Transverse colon (tissue), 4 donors: ENCODE data around the gene PBX1.

Source experiments
- CTCF ChIP-seq, 5 experiments: fragments of 200-600 bp in 3 of 5; fragments of 450-650 bp in 2 of 5; sonication (generic) in 3 of 5; IDR thresholded peaks; 1 replicate in 2 of 5; 2 replicates in 3 of 5; pipeline ENCODE4 v1.5.1; 2016 to 2017; ENCODE audit warnings: antibody characterized with exemption in 5 of 5, inconsistent platforms in 3 of 5, mild to moderate bottlenecking in 2 of 5, moderate library complexity in 1 of 5
- POLR2A ChIP-seq: fragments of 450-650 bp; IDR thresholded peaks from one replicate; pipeline ENCODE4 v1.6.1; 2016; ENCODE audit warnings: antibody characterized with exemption, mild to moderate bottlenecking, moderate library complexity
- POLR2AphosphoS5 ChIP-seq, 3 donors: sonication (generic); formaldehyde crosslinking; IDR thresholded peaks; one replicate each; pipeline ENCODE4 v1.6.1; 2016; ENCODE audit warnings: antibody characterized with exemption in 3 of 3

DNA sequence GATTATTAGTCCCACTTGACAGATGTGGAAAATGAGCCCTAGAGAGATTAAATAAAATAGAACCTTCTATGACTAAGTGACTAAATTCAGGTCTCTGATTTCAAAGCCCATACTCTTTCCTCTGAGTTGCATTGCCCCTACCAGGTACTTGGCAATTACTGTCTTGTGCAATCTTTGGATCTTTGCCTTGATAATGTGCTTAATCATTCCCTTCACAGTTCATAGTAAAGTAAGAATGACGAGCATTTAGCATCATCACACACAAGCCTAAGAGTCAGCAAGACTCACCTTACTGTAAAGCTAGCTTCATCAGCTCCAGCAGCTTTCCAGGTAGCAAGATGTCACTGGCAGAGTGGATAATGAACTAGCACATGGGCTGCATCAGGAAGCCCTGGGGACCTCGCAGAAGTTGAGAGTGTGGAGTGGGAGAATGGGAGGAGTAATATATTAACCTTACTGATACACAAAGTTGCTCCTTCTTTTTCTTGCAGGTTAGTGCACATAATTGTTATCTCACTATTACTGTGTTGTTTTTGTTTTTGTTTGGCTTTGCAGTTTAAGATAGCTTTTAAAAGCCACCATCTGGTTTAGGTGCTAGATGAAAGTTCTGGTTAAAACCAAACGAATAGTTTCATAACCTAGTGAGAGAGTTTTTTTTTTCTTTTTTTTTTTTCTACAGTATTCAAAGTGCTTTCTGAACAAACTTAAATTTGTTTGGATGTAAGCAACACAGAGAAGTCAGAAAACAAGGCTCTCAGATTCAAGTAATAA, 71.8 kb downstream of the PBX1 start:
- no peak for TF ChIP-seq CTCF (IDR thresholded peaks at IDR 0.05)
- no peak for TF ChIP-seq POLR2A
- no peak for TF ChIP-seq POLR2AphosphoS5 (IDR thresholded peaks at IDR 0.05)
